OCI-LY7 (cell line): Measurements from ENCODE around the gene MYO1F. TPM values are rescaled to one million over a fixed set of nuclear protein-coding genes. Genes with fewer than 3 reads are reported as not detected.

Source experiments
- BruUV-seq: library from RNA; stranded (reverse); fragments of 400-500 nt; replicated peaks from 2 replicates; lab custom pipeline; 2021; lab: Mats Ljungman, UMichigan
- CTCF ChIA-PET: fragments of 300-600 bp; sonication (Branson Sonifier 250); formaldehyde crosslinking; loops from one replicate; lab custom pipeline; 2022; ENCODE audit warnings: antibody characterized with exemption; ENCODE audit not compliant: unreplicated experiment; lab: Charles Lee
- POLR2A ChIA-PET: fragments of 300-600 bp; sonication (Branson Sonifier 250); formaldehyde crosslinking; loops from one replicate; lab custom pipeline; 2022; ENCODE audit warnings: antibody characterized with exemption; lab: Charles Lee
- DNase-seq: peaks from one replicate; pipeline ENCODE4 v3.0.0-alpha.2; 2015; ENCODE audit warnings: low spot score
- H2AFZ ChIP-seq: fragments of 200-600 bp; sonication (generic), shearing (Covaris generic); 2 replicates; pipeline ENCODE4 v1.6.1; 2014; ENCODE audit warnings: mild to moderate bottlenecking, antibody characterized with exemption, low read length, moderate library complexity
- H3K27ac ChIP-seq: fragments of 200-600 bp; sonication (generic); 2 replicates; pipeline ENCODE4 v1.5.1; 2014; ENCODE audit warnings: mixed run types, low read depth, mild to moderate bottlenecking, moderate library complexity, low read length, inconsistent platforms; ENCODE audit not compliant: poor library complexity, severe bottlenecking
- H3K36me3 ChIP-seq: fragments of 200-600 bp; sonication (generic); 2 replicates; pipeline ENCODE4 v1.6.1; 2014; ENCODE audit warnings: mild to moderate bottlenecking, antibody characterized with exemption, low read length, moderate library complexity, mixed read lengths; ENCODE audit not compliant: insufficient read depth
- H3K4me1 ChIP-seq: fragments of 200-600 bp; sonication (generic); 2 replicates; pipeline ENCODE4 v1.5.1; 2014; ENCODE audit warnings: mild to moderate bottlenecking, low read length; ENCODE audit not compliant: insufficient read depth, poor library complexity, severe bottlenecking
- H3K4me2 ChIP-seq: fragments of 200-600 bp; sonication (generic); 2 replicates; pipeline ENCODE4 v1.6.1; 2014; ENCODE audit warnings: mild to moderate bottlenecking, low read length
- H3K4me3 ChIP-seq: fragments of 200-600 bp; sonication (generic); 2 replicates; pipeline ENCODE4 v1.5.1; 2014; ENCODE audit warnings: mild to moderate bottlenecking, low read depth, low read length; ENCODE audit not compliant: poor library complexity, severe bottlenecking
- H3K79me2 ChIP-seq: fragments of 200-600 bp; sonication (generic); 2 replicates; pipeline ENCODE4 v1.6.1; 2016; ENCODE audit warnings: low read depth, mild to moderate bottlenecking, low read length, moderate library complexity, mixed read lengths; ENCODE audit not compliant: insufficient read depth
- H3K9me2 ChIP-seq: fragments of 200-600 bp; sonication (generic); 2 replicates; pipeline ENCODE4 v1.6.1; 2016; ENCODE audit warnings: mild to moderate bottlenecking, low read length, mixed read lengths; ENCODE audit not compliant: insufficient read depth
- H3K9me3 ChIP-seq: fragments of 200-600 bp; sonication (generic); 2 replicates; pipeline ENCODE4 v1.6.1; 2014; ENCODE audit warnings: mild to moderate bottlenecking, mixed run types, low read length, mixed read lengths
- H4K20me1 ChIP-seq: fragments of 200-600 bp; sonication (generic); 2 replicates; pipeline ENCODE4 v1.6.1; 2014; ENCODE audit warnings: mild to moderate bottlenecking, antibody characterized with exemption, low read length, moderate library complexity, mixed read lengths; ENCODE audit not compliant: insufficient read depth
- CTCF ChIP-seq: fragments of 200-600 bp; sonication (generic); conservative IDR thresholded peaks from 2 replicates; pipeline ENCODE4 v1.5.1; 2014; ENCODE audit warnings: mild to moderate bottlenecking, antibody characterized with exemption, low read length, moderate library complexity, mixed read lengths
- EZH2phosphoT487 ChIP-seq: fragments of 200-600 bp; sonication (generic); IDR thresholded peaks from 2 replicates; pipeline ENCODE4 v1.6.1; 2018; ENCODE audit warnings: low read depth, borderline replicate concordance, mild to moderate bottlenecking, mixed run types, antibody characterized with exemption, low read length, moderate library complexity, mixed read lengths
- intact Hi-C: fragments of 100-400 bp; cut with micrococcal nuclease; formaldehyde crosslinking; loops from one replicate; pipeline ENCODE4 v1.10.0; 2022; ENCODE audit not compliant: unreplicated experiment
- total RNA-seq, 2 experiments: library from RNA; depleted of rRNA in 1 of 2; stranded (reverse); fragments of >200 nt in 1 of 2; shearing (Covaris generic) in 1 of 2; gene quantifications; 2 replicates each; pipeline ENCODE4 v1.2.3, GENCODE V29; 2014 to 2022

Gene MYO1F
- total RNA-seq, 2 experiments from 2014 or later: 8.8 to 18.4 TPM

GRCh38 chr19:8510589-8511115 is 66.6 kb downstream of the MYO1F start:
- no peaks in the 10 kb centered on the region for H3K9me3 ChIP-seq
- ChIA-PET CTCF (no interaction called here), POLR2A (no interaction called here)
- intact Hi-C loops: loop anchor here (5.0 kb wide), 2 partner anchors 72 to 503 kb away; partner anchors contain the start of gene ELAVL1
- H3K27ac ChIP-seq: no peak overlapping the region
- no peak for DNase-seq
- no peaks in the 10 kb centered on the region for H3K9me2 ChIP-seq
- H3K4me1 ChIP-seq: peaks cover 26% of the 10 kb centered on the region
- no peaks in the 10 kb centered on the region; the same call in 1 of the 2 replicates for H3K79me2 ChIP-seq
- no peaks in the 10 kb centered on the region for H4K20me1 ChIP-seq
- no TSS peak for BruUV-seq
- TF ChIP-seq EZH2phosphoT487: no peak
- no peak for TF ChIP-seq CTCF
- H3K4me3 ChIP-seq: no peak overlapping the region
- no peak overlapping the region for H2AFZ ChIP-seq
- H3K4me2 ChIP-seq: no peak overlapping the region
- H3K36me3 ChIP-seq: peaks cover 9% of the 10 kb centered on the region

GRCh38 chr19:8506402-8506957 is 70.8 kb downstream of the MYO1F start:
- CTCF ChIA-PET: interaction anchor here (0.6 to 1.1 kb wide), 2 partner anchors 94 to 187 kb away, joined by 3 read pairs; partner anchors contain the start of gene MARCHF2
- Histone ChIP-seq H3K4me2 (peak overlapping the region; percentile 86), H3K79me2 (no peaks in the 10 kb centered on the region), H4K20me1 (no peaks in the 10 kb centered on the region), H2AFZ (peak overlapping the region; percentile 94), H3K4me3 (peak overlapping the region; percentile 71), H3K4me1 (peaks cover 13% of the 10 kb centered on the region), H3K9me2 (no peaks in the 10 kb centered on the region), H3K9me3 (no peaks in the 10 kb centered on the region), H3K27ac (no peak overlapping the region), H3K36me3 (peaks cover 6% of the 10 kb centered on the region)
- TF ChIP-seq CTCF (no peak; the same call in 1 of the 2 replicates), EZH2phosphoT487 (no peak)
- POLR2A ChIA-PET: no interaction called here
- DNase-seq: no peak
- intact Hi-C loops: loop anchor here (1.0 to 2.0 kb wide), 2 partner anchors 93 to 152 kb away; partner anchors contain the start of gene MARCHF2
- BruUV-seq: no TSS peak
